Natural killer cell (primary cell): ENCODE results near the gene PPP1R16B. TPM values are rescaled to one million over a fixed set of nuclear protein-coding genes. Genes with fewer than 3 reads are reported as not detected.
A peak's percentile ranks its signal among the peaks of the same experiment; 100 is the strongest.

Experiments used
- ATAC-seq, 3 donors: fragments of 150-1000 bp in 2 of 3; fragments of 200-7000 bp in 1 of 3; cut with Tn5 transposase; 1 replicate in 1 of 3; 2 replicates in 2 of 3; pipeline ENCODE4 v1.10.0; 2021; ENCODE audit warnings: mild to moderate bottlenecking in 2 of 3, moderate library complexity in 2 of 3
- DNase-seq, 2 donors: peaks; one replicate each; pipeline versions ENCODE4 v3.0.0 to v3.0.0-alpha.2; 2013 to 2021; ENCODE audit warnings: mixed read lengths in 1 of 2
- H3K27ac ChIP-seq: one replicate; pipeline ENCODE4 v1.5.1; 2013; ENCODE audit warnings: mild to moderate bottlenecking, low read length
- H3K27me3 ChIP-seq: one replicate; pipeline ENCODE4 v1.6.1; 2013; ENCODE audit warnings: low read length; ENCODE audit not compliant: control insufficient read depth, insufficient read depth
- H3K36me3 ChIP-seq: one replicate; pipeline ENCODE4 v1.6.1; 2013; ENCODE audit warnings: low read length; ENCODE audit not compliant: control insufficient read depth, insufficient read depth
- H3K4me1 ChIP-seq: one replicate; pipeline ENCODE4 v1.6.1; 2013; ENCODE audit warnings: low read length; ENCODE audit not compliant: control insufficient read depth, insufficient read depth
- H3K4me3 ChIP-seq: one replicate; pipeline ENCODE4 v1.5.1; 2013; ENCODE audit warnings: low read length
- H3K9me3 ChIP-seq: one replicate; pipeline ENCODE4 v1.6.1; 2013; ENCODE audit warnings: low read length; ENCODE audit not compliant: control insufficient read depth, insufficient read depth
- H3K27ac Mint-ChIP-seq, 2 donors: one replicate each; pipeline ENCODE4 v1.8.0; 2022; ENCODE audit warnings: mild to moderate bottlenecking in 2 of 2, mixed read lengths in 2 of 2, moderate library complexity in 1 of 2
- H3K27me3 Mint-ChIP-seq, 2 donors: one replicate each; pipeline ENCODE4 v1.8.0; 2022; ENCODE audit warnings: low read depth in 2 of 2, mixed read lengths in 2 of 2
- H3K36me3 Mint-ChIP-seq: one replicate; pipeline ENCODE4 v1.8.0; 2022; ENCODE audit warnings: mixed read lengths
- H3K4me1 Mint-ChIP-seq, 2 donors: one replicate each; pipeline ENCODE4 v1.8.0; 2022; ENCODE audit warnings: mixed read lengths in 2 of 2
- H3K4me3 Mint-ChIP-seq: one replicate; pipeline ENCODE4 v1.8.0; 2022; ENCODE audit warnings: mild to moderate bottlenecking, moderate library complexity, mixed read lengths
- H3K9me3 Mint-ChIP-seq, 2 donors: one replicate each; pipeline ENCODE4 v1.8.0; 2022; ENCODE audit warnings: mixed read lengths in 2 of 2
- WGBS: methylation state at CpG from one replicate; pipeline ENCODE4 v1.1.7; 2013; ENCODE audit warnings: missing lambda C conversion rate; ENCODE audit not compliant: insufficient coverage; 5-methylcytosine and 5-hydroxymethylcytosine counted together
- intact Hi-C: fragments of 100-400 bp; cut with micrococcal nuclease; formaldehyde crosslinking; loops from one replicate; pipeline ENCODE4 v1.14.2; 2022
- total RNA-seq, 4 donors: library from RNA; stranded (reverse); fragments of 120-200 nt in 1 of 4; gene quantifications; one replicate each; pipeline versions ENCODE4 v1.2.3 to v1.2.4, GENCODE V29; 2013 to 2022
- TF ChIP-seq, protein P1 (sequence below): fragments of 200-600 bp; IDR thresholded peaks from one replicate; pipeline ENCODE4 v1.8.0; 2022; ENCODE audit warnings: antibody characterized with exemption

Gene PPP1R16B
- total RNA-seq, 3 donors from 2014 or later (not counting 1 experiment from before 2014, with no cell fraction given): 52.0 to 62.3 (median 53.7) TPM

- WGBS: 87% methylated on average over 3 of the region's 3 CpGs
- intact Hi-C loops: no loop called here
Measured at GRCh38 chr20:38935285-38935684, 129.8 kb downstream of the PPP1R16B start.

GRCh38 chr20:38935967-38936407, 130.5 kb downstream of the PPP1R16B start:
- no peaks in the 10 kb centered on the region for H3K4me1 ChIP-seq
- Mint-ChIP-seq H3K36me3 (no peaks in the 10 kb centered on the region), H3K4me1 (no peaks in the 10 kb centered on the region), H3K4me3 (no peak overlapping the region), H3K27ac (no peak overlapping the region), H3K27me3 (no peaks in the 10 kb centered on the region), H3K9me3 (no peaks in the 10 kb centered on the region)
- no peaks in the 10 kb centered on the region for H3K36me3 ChIP-seq
- H3K27me3 ChIP-seq: no peaks in the 10 kb centered on the region
- intact Hi-C loops: no loop called here
- DNase-seq (no peak), ATAC-seq (no peak)
- no peaks in the 10 kb centered on the region for H3K9me3 ChIP-seq
- H3K27ac ChIP-seq: no peak overlapping the region
- TF ChIP-seq, protein P1, sequence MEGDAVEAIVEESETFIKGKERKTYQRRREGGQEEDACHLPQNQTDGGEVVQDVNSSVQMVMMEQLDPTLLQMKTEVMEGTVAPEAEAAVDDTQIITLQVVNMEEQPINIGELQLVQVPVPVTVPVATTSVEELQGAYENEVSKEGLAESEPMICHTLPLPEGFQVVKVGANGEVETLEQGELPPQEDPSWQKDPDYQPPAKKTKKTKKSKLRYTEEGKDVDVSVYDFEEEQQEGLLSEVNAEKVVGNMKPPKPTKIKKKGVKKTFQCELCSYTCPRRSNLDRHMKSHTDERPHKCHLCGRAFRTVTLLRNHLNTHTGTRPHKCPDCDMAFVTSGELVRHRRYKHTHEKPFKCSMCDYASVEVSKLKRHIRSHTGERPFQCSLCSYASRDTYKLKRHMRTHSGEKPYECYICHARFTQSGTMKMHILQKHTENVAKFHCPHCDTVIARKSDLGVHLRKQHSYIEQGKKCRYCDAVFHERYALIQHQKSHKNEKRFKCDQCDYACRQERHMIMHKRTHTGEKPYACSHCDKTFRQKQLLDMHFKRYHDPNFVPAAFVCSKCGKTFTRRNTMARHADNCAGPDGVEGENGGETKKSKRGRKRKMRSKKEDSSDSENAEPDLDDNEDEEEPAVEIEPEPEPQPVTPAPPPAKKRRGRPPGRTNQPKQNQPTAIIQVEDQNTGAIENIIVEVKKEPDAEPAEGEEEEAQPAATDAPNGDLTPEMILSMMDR: no peak
- no peak overlapping the region for H3K4me3 ChIP-seq
- 97% methylated on average over 5 of the region's 5 CpGs for WGBS

More at GRCh38 chr20:38935285-38935684, 129.8 kb downstream of the PPP1R16B start:
- Histone ChIP-seq H3K27ac (no peak overlapping the region), H3K36me3 (no peaks in the 10 kb centered on the region), H3K27me3 (no peaks in the 10 kb centered on the region), H3K4me3 (no peak overlapping the region), H3K4me1 (no peaks in the 10 kb centered on the region), H3K9me3 (no peaks in the 10 kb centered on the region)
- TF ChIP-seq, protein P1: no peak
- no peaks in the 10 kb centered on the region for H3K36me3 Mint-ChIP-seq
- H3K4me1 Mint-ChIP-seq: no peaks in the 10 kb centered on the region
- no peaks in the 10 kb centered on the region for H3K27me3 Mint-ChIP-seq
- DNase-seq (peak in 1 of 2 donors; percentile 12), ATAC-seq (no peak)
- no peak overlapping the region for H3K4me3 Mint-ChIP-seq
- H3K9me3 Mint-ChIP-seq: no peaks in the 10 kb centered on the region
- H3K27ac Mint-ChIP-seq: no peak overlapping the region

DNA sequence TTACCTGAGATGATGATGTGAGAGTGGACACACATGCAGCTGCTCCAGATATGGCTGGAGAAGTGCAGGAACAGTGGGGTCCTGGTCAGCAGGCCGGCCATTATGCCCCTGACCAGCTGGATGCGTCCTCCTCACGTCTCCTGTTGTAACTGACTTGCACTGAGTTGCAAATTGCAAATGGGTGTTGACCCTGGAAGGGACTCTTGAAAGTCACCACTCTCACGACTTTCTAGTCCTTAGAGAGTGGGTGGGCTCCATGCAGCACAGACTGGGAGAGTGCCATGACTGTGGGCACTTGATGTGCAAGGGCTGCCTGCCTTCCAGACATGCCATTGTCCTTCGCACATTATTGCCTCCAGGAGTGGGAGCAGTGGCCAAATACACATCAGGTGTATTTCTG, 131.5 kb downstream of the PPP1R16B start:
- Mint-ChIP-seq H3K36me3 (no peaks in the 10 kb centered on the region), H3K27me3 (no peaks in the 10 kb centered on the region), H3K27ac (no peak overlapping the region), H3K4me1 (peaks cover 0 to 5% of the 10 kb centered on the region in 2 donors), H3K9me3 (no peaks in the 10 kb centered on the region), H3K4me3 (no peak overlapping the region)
- intact Hi-C loops: no loop called here
- ATAC-seq (no peak), DNase-seq (no peak)
- Histone ChIP-seq H3K4me3 (no peak overlapping the region), H3K27ac (no peak overlapping the region), H3K9me3 (no peaks in the 10 kb centered on the region), H3K36me3 (no peaks in the 10 kb centered on the region), H3K27me3 (no peaks in the 10 kb centered on the region), H3K4me1 (no peaks in the 10 kb centered on the region)
- 98% methylated on average over 5 of the region's 5 CpGs for WGBS
- TF ChIP-seq, protein P1: no peak

DNA sequence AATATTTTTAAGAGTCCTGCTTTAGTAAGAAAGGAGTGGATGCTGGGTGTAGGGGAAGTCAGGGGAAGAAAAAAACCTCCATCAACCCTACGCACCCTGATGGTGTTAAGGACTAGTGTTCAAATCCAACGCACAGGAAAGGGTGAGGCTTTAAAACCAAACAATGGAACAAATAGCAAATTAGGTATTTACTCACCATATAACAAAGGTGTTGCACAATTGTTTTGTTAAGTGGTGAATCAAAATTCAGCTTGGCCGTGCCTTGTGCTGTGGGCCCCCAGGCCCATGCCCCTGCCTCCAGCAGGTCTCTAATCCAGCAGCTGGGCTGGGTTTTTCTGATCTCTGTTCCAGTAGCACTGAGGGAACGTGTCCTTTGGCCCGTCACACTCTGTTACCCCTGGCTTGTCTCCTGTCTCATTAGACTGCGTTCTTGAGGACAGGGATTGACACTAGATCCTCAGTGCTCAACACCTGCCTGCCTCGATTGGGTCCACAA, 132.5 kb downstream of the PPP1R16B start:
- TF ChIP-seq, protein P1: no peak
- Histone ChIP-seq H3K27ac (no peak overlapping the region), H3K36me3 (no peaks in the 10 kb centered on the region), H3K27me3 (no peaks in the 10 kb centered on the region), H3K9me3 (no peaks in the 10 kb centered on the region), H3K4me1 (no peaks in the 10 kb centered on the region), H3K4me3 (no peak overlapping the region)
- Mint-ChIP-seq H3K4me1 (peaks cover 0 to 5% of the 10 kb centered on the region in 2 donors), H3K36me3 (no peaks in the 10 kb centered on the region), H3K4me3 (no peak overlapping the region), H3K9me3 (no peaks in the 10 kb centered on the region), H3K27ac (no peak overlapping the region), H3K27me3 (no peaks in the 10 kb centered on the region)
- ATAC-seq: no peak
- no peak for DNase-seq
- intact Hi-C loops: no loop called here
- WGBS: 91% methylated on average over 5 of the region's 7 CpGs
